ENCODE measurements around the gene CALML6.

DNA sequence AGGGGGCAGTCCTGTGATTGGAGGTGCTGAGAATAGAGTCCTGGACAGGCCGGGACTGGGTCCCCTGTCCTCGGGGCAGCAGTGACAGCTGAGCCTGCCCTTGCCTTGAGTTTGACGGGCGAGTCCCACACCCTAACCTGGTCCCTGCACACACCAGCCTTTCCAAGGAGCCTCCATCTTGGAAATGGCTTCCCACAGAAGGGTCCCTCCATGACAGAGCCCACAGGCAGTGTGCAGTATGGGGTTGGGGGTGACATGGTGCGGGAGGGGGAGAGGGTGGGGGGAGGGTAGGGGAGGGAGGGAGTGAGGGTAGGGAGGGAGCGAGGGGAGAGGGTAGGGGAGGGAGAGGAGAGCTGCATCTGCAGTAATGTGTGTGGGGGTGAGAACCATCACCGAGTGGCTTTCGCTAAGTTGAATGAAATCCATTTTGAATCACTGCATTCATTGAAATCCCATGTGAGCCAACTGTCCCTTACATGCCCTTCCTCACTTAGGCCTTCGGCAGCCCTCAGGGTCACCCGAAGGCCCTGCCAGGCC is 14.1 kb downstream of the CALML6 start:
- TF ChIP-seq, protein P1, sequence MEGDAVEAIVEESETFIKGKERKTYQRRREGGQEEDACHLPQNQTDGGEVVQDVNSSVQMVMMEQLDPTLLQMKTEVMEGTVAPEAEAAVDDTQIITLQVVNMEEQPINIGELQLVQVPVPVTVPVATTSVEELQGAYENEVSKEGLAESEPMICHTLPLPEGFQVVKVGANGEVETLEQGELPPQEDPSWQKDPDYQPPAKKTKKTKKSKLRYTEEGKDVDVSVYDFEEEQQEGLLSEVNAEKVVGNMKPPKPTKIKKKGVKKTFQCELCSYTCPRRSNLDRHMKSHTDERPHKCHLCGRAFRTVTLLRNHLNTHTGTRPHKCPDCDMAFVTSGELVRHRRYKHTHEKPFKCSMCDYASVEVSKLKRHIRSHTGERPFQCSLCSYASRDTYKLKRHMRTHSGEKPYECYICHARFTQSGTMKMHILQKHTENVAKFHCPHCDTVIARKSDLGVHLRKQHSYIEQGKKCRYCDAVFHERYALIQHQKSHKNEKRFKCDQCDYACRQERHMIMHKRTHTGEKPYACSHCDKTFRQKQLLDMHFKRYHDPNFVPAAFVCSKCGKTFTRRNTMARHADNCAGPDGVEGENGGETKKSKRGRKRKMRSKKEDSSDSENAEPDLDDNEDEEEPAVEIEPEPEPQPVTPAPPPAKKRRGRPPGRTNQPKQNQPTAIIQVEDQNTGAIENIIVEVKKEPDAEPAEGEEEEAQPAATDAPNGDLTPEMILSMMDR (IDR thresholded peaks at IDR 0.05 in 4 of 5, conservative IDR thresholded peaks at IDR 0.05 in 1 of 5): no peak
- TF ChIP-seq POLR2A (IDR thresholded peaks at IDR 0.05): no peak

Measured in gastrocnemius medialis (tissue), 4 donors.